GM12801 (cell line): Measurements from ENCODE around the gene ANXA1.

ENCODE experiments used
- CTCF ChIP-seq: IDR thresholded peaks from one replicate; pipeline ENCODE4 v1.5.1; 2011; ENCODE audit warnings: control low read depth; ENCODE audit not compliant: insufficient read length; ENCODE audit errors: extremely low read depth

ANXA1 gene

GRCh38 chr9:73162987-73163768 lies 11.5 kb downstream of the ANXA1 start:
- no peak for TF ChIP-seq CTCF

- TF ChIP-seq CTCF = no peak
Measured at GRCh38 chr9:73165911-73166310, 14.2 kb downstream of the ANXA1 start.

- no peak for TF ChIP-seq CTCF
Measured at GRCh38 chr9:73166468-73166867, 14.8 kb downstream of the ANXA1 start.

GRCh38 chr9:73167614-73168013 lies 15.9 kb downstream of the ANXA1 start:
- TF ChIP-seq CTCF = no peak

GRCh38 chr9:73168298-73168934 lies 16.8 kb downstream of the ANXA1 start:
- no peak for TF ChIP-seq CTCF

- TF ChIP-seq CTCF = no peak
Measured at GRCh38 chr9:73170185-73170957, 18.7 kb downstream of the ANXA1 start.

GRCh38 chr9:73172901-73173215 lies 21.2 kb downstream of the ANXA1 start:
- no peak for TF ChIP-seq CTCF
